Caki2 (cell line): ENCODE data around the gene FILIP1L. TPM values are rescaled to one million over a fixed set of nuclear protein-coding genes. Genes with fewer than 3 reads are reported as not detected.
A peak's percentile ranks its signal among the peaks of the same experiment; 100 is the strongest.

Experiments
- DNase-seq: peaks from one replicate; pipeline ENCODE4 v3.0.0-alpha.2; 2015; ENCODE audit warnings: low read depth
- in situ Hi-C: cut with HindIII; loops from 2 replicates; pipeline ENCODE4 v1.10.0; 2016; ENCODE audit warnings: low sequenced_read_pairs, low pct_unique_long_range_greater_than_20kb, mixed read lengths
- total RNA-seq: library from RNA; depleted of rRNA; stranded (reverse); fragments of >200 nt; shearing (Covaris generic); gene quantifications from 2 replicates; pipeline ENCODE4 v1.2.3, GENCODE V29; 2014; ENCODE audit warnings: low replicate concordance

FILIP1L gene
- total RNA-seq, 1 experiment from 2014 or later, result not detected

- DNase-seq, result no peak
- in situ Hi-C loops, result no loop called here
Observed at GRCh38 chr3:100005665-100006393, 108.5 kb downstream of the FILIP1L start.

- in situ Hi-C loops, result no loop called here
- no peak for DNase-seq
Observed at GRCh38 chr3:100004931-100005330, 109.4 kb downstream of the FILIP1L start.

GRCh38 chr3:100003609-100004503 is 110.4 kb downstream of the FILIP1L start:
- in situ Hi-C loops, result no loop called here
- no peak for DNase-seq

- peak; percentile 91 for DNase-seq
- in situ Hi-C loops, result no loop called here
Observed at GRCh38 chr3:100002599-100003350, 111.5 kb downstream of the FILIP1L start.

- in situ Hi-C loops, result no loop called here
- DNase-seq, result no peak
Observed at GRCh38 chr3:100001526-100002270, 112.6 kb downstream of the FILIP1L start.

- no peak for DNase-seq
- in situ Hi-C loops, result no loop called here
Observed at GRCh38 chr3:100001083-100001482, 113.2 kb downstream of the FILIP1L start.

- in situ Hi-C loops, result no loop called here
- DNase-seq, result no peak
Observed at GRCh38 chr3:99999536-99999935, 114.8 kb downstream of the FILIP1L start.

- DNase-seq, result no peak
- in situ Hi-C loops, result no loop called here
Observed at GRCh38 chr3:99997293-99997692, 117.0 kb downstream of the FILIP1L start.

GRCh38 chr3:99990179-99990578 is 124.1 kb downstream of the FILIP1L start:
- no peak for DNase-seq
- in situ Hi-C loops, result no loop called here

GRCh38 chr3:99984668-99985067 is 129.6 kb downstream of the FILIP1L start:
- in situ Hi-C loops, result no loop called here
- no peak for DNase-seq

GRCh38 chr3:99984139-99984538 is 130.2 kb downstream of the FILIP1L start:
- DNase-seq, result no peak
- in situ Hi-C loops, result no loop called here

GRCh38 chr3:99982650-99983049 is 131.7 kb downstream of the FILIP1L start:
- DNase-seq, result no peak
- in situ Hi-C loops, result no loop called here

- in situ Hi-C loops, result no loop called here
Observed at GRCh38 chr3:99981138-99981537, 133.2 kb downstream of the FILIP1L start.

GRCh38 chr3:99980606-99981005 is 133.7 kb downstream of the FILIP1L start:
- in situ Hi-C loops, result no loop called here
- DNase-seq, result no peak

More at GRCh38 chr3:99981138-99981537, 133.2 kb downstream of the FILIP1L start:
- no peak for DNase-seq

- DNase-seq, result no peak
- in situ Hi-C loops, result no loop called here
Observed at GRCh38 chr3:99978221-99978620, 136.1 kb downstream of the FILIP1L start.

GRCh38 chr3:99976584-99976983 is 137.7 kb downstream of the FILIP1L start:
- DNase-seq, result no peak
- in situ Hi-C loops, result no loop called here

- no peak for DNase-seq
- in situ Hi-C loops, result no loop called here
Observed at GRCh38 chr3:99974989-99975388, 139.3 kb downstream of the FILIP1L start.
